LoVo (cell line): ENCODE measurements around the gene PIGR.

ENCODE experiments used
- DNase-seq: peaks from one replicate; pipeline ENCODE4 v3.0.0-alpha.2; 2016; ENCODE audit warnings: low spot score

PIGR gene

GRCh38 chr1:206909161-206909882 is 36.9 kb downstream of the PIGR start:
- peak; percentile 82 for DNase-seq

- DNase-seq, result no peak
Observed at GRCh38 chr1:206908038-206908437, 38.2 kb downstream of the PIGR start.

- DNase-seq, result no peak
Observed at GRCh38 chr1:206907304-206907991, 38.8 kb downstream of the PIGR start.

GRCh38 chr1:206905295-206906164 is 40.7 kb downstream of the PIGR start:
- DNase-seq, result no peak

GRCh38 chr1:206904423-206905142 is 41.7 kb downstream of the PIGR start:
- DNase-seq, result no peak

- no peak for DNase-seq
Observed at GRCh38 chr1:206903687-206904086, 42.6 kb downstream of the PIGR start.

- DNase-seq, result no peak
Observed at GRCh38 chr1:206902702-206903101, 43.6 kb downstream of the PIGR start.

GRCh38 chr1:206901944-206902343 is 44.3 kb downstream of the PIGR start:
- DNase-seq, result no peak

GRCh38 chr1:206900149-206900548 is 46.1 kb downstream of the PIGR start:
- no peak for DNase-seq

GRCh38 chr1:206899717-206900116 is 46.5 kb downstream of the PIGR start:
- DNase-seq, result no peak

- DNase-seq, result no peak
Observed at GRCh38 chr1:206898915-206899431, 47.3 kb downstream of the PIGR start.

- peak; percentile 31 for DNase-seq
Observed at GRCh38 chr1:206898089-206898914, 48.0 kb downstream of the PIGR start.

GRCh38 chr1:206897175-206897574 is 49.1 kb downstream of the PIGR start, which contains the start of gene IL24:
IL24 (plus strand) TSS chr1:206897443; CDS start chr1:206897833, 390 bp downstream.
- DNase-seq, result no peak

GRCh38 chr1:206896261-206896660 is 50.0 kb downstream of the PIGR start:
- DNase-seq, result no peak

GRCh38 chr1:206895837-206896242 is 50.4 kb downstream of the PIGR start:
- peak; percentile 16 for DNase-seq

- no peak for DNase-seq
Observed at GRCh38 chr1:206895325-206895724, 50.9 kb downstream of the PIGR start.

GRCh38 chr1:206893380-206893779 is 52.9 kb downstream of the PIGR start:
- DNase-seq, result no peak

GRCh38 chr1:206892351-206892984 is 53.8 kb downstream of the PIGR start:
- DNase-seq, result no peak

- no peak for DNase-seq
Observed at GRCh38 chr1:206891412-206891811, 54.9 kb downstream of the PIGR start.
